ENCODE data around the gene GASK1A. TPM values are rescaled to one million over a fixed set of nuclear protein-coding genes. Genes with fewer than 3 reads are reported as not detected.

GASK1A gene
- total and polyA plus RNA-seq, 10 of the 15 experiments (the other 5 are each of a cell fraction or from before 2014, with no cell fraction given): 0.18 TPM; not detected in 9

DNA sequence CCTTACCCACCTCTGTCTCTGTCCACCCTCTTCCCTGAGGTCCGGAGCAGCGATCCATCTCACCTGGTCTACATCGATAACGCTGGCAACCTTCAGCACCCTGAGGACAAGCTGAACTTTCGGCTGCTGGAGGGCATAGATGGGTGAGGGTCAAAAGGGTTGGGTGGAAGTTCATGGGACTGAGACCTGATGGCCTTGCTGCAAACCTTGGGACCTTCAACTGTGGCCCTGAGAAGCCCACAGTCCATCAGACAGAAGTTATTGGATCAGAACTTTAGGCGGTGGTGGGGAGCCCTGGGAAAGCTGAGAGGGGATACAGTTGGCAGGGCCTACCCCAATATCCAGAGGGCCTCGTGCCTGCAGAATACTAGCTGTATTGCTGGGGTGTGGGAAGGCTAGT is 76.3 kb downstream of the GASK1A start (continued):
- TF ChIP-seq CHD4 (IDR thresholded peaks at IDR 0.05): no peak
- TF ChIP-seq CEBPB (IDR thresholded peaks at IDR 0.05; ENCODE audit: borderline replicate concordance in 1 of 2, low read depth in 2 of 2, low read length in 2 of 2): no peak
- TF ChIP-seq TARDBP (IDR thresholded peaks at IDR 0.05; ENCODE audit: borderline replicate concordance): no peak
- no peak for TF ChIP-seq RB1 (IDR thresholded peaks at IDR 0.05; ENCODE audit: borderline replicate concordance)
- TF ChIP-seq BRCA1 (IDR thresholded peaks at IDR 0.05; ENCODE audit: low read depth, low read length): no peak
- TF ChIP-seq RFX5 (IDR thresholded peaks at IDR 0.05; ENCODE audit: low read depth, low read length): no peak
- no peak for TF ChIP-seq NFXL1 (IDR thresholded peaks at IDR 0.05; ENCODE audit: borderline replicate concordance)
- no peak for TF ChIP-seq LARP7 (IDR thresholded peaks at IDR 0.05)

DNA sequence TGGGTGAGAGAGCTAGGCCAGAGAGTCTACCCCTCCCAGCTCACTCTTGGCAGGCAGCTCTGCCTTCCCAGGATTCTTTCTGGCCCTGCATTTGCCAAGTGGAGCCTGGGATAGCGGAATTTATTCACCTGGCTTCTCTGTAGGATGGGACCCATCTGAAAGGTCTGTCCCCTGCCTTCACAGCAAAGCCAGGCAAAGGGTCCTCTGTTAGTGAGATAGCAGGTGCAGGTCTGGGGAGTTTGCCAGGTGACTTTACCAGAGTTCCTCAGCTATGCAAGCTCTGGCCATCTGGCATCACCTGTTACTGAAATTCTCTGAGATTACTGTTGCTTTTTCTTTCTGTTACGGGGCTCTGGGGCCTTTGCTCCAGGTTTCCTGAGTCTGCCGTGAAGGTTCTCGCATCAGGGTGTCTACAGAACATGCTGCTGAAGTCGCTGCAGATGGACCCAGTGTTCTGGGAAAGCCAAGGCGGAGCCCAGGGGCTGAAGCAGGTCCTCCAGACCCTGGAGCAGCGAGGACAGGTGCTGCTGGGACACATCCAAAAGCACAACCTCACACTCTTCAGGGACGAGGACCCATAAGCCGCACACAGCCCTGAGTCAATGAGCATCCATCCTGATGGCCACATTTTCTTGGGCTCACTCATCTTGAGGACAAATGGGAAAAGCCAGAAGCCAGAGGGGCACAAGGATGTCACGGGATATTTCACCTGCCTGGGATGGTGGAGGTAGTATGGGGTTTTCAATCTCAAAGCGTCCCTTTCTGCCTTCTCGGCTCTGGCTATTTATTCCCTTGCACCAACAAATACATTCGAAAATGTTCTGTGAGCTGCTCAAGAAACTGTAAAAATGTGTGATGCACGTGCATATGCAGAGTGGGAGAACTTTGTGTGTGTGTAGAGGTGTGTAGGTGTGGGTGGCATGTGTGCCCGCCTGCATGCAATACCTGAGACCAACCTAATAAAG is 77.0 kb downstream of the GASK1A start:
- intact Hi-C loops (cut with micrococcal nuclease; ENCODE audit: unreplicated experiment): no loop called here

More for the DNA sequence above, 77.0 kb downstream of the GASK1A start:
- H3K36me3 ChIP-seq (ENCODE audit: control insufficient read depth in 2 of 2, insufficient read depth in 2 of 2, low read length in 1 of 2): no peaks in the 10 kb centered on the region
- H3K79me2 ChIP-seq (ENCODE audit: control insufficient read depth, insufficient read depth, low read length): no peaks in the 10 kb centered on the region
- no peak for FAIRE-seq
- no peak for DNase-seq (ENCODE audit: low read depth, low spot score)
- TF ChIP-seq, protein P1, sequence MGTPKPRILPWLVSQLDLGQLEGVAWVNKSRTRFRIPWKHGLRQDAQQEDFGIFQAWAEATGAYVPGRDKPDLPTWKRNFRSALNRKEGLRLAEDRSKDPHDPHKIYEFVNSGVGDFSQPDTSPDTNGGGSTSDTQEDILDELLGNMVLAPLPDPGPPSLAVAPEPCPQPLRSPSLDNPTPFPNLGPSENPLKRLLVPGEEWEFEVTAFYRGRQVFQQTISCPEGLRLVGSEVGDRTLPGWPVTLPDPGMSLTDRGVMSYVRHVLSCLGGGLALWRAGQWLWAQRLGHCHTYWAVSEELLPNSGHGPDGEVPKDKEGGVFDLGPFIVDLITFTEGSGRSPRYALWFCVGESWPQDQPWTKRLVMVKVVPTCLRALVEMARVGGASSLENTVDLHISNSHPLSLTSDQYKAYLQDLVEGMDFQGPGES (IDR thresholded peaks at IDR 0.05): no peak
- TF ChIP-seq KAT2A (conservative IDR thresholded peaks at IDR 0.05; ENCODE audit: control insufficient read depth, low read depth, low read length) (no peak), MTA3 (IDR thresholded peaks at IDR 0.05; ENCODE audit: borderline replicate concordance, low read length) (no peak), BCL11A (IDR thresholded peaks at IDR 0.05; ENCODE audit: low read depth, low read length) (no peak), CREM (IDR thresholded peaks at IDR 0.05; ENCODE audit: low read depth) (no peak)
- TF ChIP-seq, protein P2, sequence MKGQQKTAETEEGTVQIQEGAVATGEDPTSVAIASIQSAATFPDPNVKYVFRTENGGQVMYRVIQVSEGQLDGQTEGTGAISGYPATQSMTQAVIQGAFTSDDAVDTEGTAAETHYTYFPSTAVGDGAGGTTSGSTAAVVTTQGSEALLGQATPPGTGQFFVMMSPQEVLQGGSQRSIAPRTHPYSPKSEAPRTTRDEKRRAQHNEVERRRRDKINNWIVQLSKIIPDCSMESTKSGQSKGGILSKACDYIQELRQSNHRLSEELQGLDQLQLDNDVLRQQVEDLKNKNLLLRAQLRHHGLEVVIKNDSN (IDR thresholded peaks at IDR 0.05; ENCODE audit: borderline replicate concordance, extremely low read length, insufficient read depth, low read depth, low read length): no peak
- H3K4me3 ChIP-seq: no peak overlapping the region
- no TSS peak for BruUV-seq (replicated peaks)
- POLR2A ChIA-PET: no interaction called here
- H3K4me2 ChIP-seq (ENCODE audit: control insufficient read depth, insufficient read depth): no peak overlapping the region
- CTCF ChIA-PET: interaction anchor here (1.3 kb wide), 1 partner anchor 16 kb away, joined by 3 read pairs; no protein-coding TSS in a partner anchor
- H4K20me1 ChIP-seq (ENCODE audit: control insufficient read depth, insufficient read depth): no peaks in the 10 kb centered on the region
- no peaks in the 10 kb centered on the region for H3K9me3 ChIP-seq (replicated peaks; ENCODE audit: control insufficient read depth, insufficient read depth, low read length)
- no peak overlapping the region for H3K27ac ChIP-seq (ENCODE audit: control insufficient read depth, insufficient read depth)
- no peak overlapping the region for H2AFZ ChIP-seq (ENCODE audit: control insufficient read depth, low read depth, low read length)
- RAD21 ChIA-PET (ENCODE audit: unreplicated experiment): no interaction called here
- no peaks in the 10 kb centered on the region; a peak in 1 of 4 replicates for H3K27me3 ChIP-seq (replicated peaks in 1 of 2; ENCODE audit: control insufficient read depth in 2 of 2, insufficient read depth in 2 of 2, low read length in 1 of 2)
- no peaks in the 10 kb centered on the region for H3K4me1 ChIP-seq (ENCODE audit: control insufficient read depth, insufficient read depth, low read length)
- in situ Hi-C loops (cut with MboI): no loop called here
- SMC1A ChIA-PET (ENCODE audit: uncharacterized antibody, unreplicated experiment): no interaction called here
- ATAC-seq: no peak
- WGBS (ENCODE audit: insufficient coverage, insufficient replicate concordance, low lambda C conversion rate, missing lambda C conversion rate): 28% methylated on average over 15 of the region's 15 CpGs
- no peak overlapping the region for H3K9ac ChIP-seq (ENCODE audit: control insufficient read depth, insufficient read depth, low read length)

All from GM12878 (cell line).